GM18508 (cell line): ENCODE data around the gene ZNF10.
A peak's percentile ranks its signal among the peaks of the same experiment; 100 is the strongest.

ENCODE experiments used
- ATAC-seq: cut with Tn5 transposase; IDR thresholded peaks from one replicate; pipeline ENCODE4 v1.9.1; 2021; ENCODE audit warnings: moderate number of reproducible peaks; ENCODE audit not compliant: insufficient read depth, unreplicated experiment

The ZNF10 gene

GRCh38 chr12:133130038-133130807, at the start of gene ZNF10, which contains the start of gene ZNF891:
TSS of gene ZNF10 (plus strand) at chr12:133130627. CDS start at chr12:133144493, 13,866 bp downstream.
TSS of gene ZNF891 (minus strand) at chr12:133130274. CDS start at chr12:133121918, 8,356 bp downstream.
- peak; percentile 91 for ATAC-seq

GRCh38 chr12:133081159-133081780, 49.2 kb upstream of the ZNF10 start:
- no peak for ATAC-seq

- ATAC-seq = no peak
Observed at GRCh38 chr12:133083345-133083744, 47.1 kb upstream of the ZNF10 start.

GRCh38 chr12:133105620-133106019, 24.8 kb upstream of the ZNF10 start:
- no peak for ATAC-seq

GRCh38 chr12:133106253-133106652, 24.2 kb upstream of the ZNF10 start:
- no peak for ATAC-seq

- ATAC-seq = no peak
Observed at GRCh38 chr12:133107121-133107520, 23.3 kb upstream of the ZNF10 start.

- ATAC-seq = no peak
Observed at GRCh38 chr12:133108150-133108549, 22.3 kb upstream of the ZNF10 start.

- no peak for ATAC-seq
Observed at GRCh38 chr12:133120385-133121191, 9.8 kb upstream of the ZNF10 start.

- no peak for ATAC-seq
Observed at GRCh38 chr12:133124674-133125073, 5.8 kb upstream of the ZNF10 start.

GRCh38 chr12:133129368-133130037, 924 bp upstream of the ZNF10 start:
- ATAC-seq = no peak

GRCh38 chr12:133130808-133131128, 341 bp downstream of the ZNF10 start:
- ATAC-seq = no peak

- ATAC-seq = no peak
Observed at GRCh38 chr12:133135747-133136146, 5.3 kb downstream of the ZNF10 start.

GRCh38 chr12:133145981-133146380, 15.6 kb downstream of the ZNF10 start:
- no peak for ATAC-seq

- ATAC-seq = no peak
Observed at GRCh38 chr12:133156125-133156690, 25.8 kb downstream of the ZNF10 start.

GRCh38 chr12:133165776-133166175, 35.3 kb downstream of the ZNF10 start:
- ATAC-seq = no peak

GRCh38 chr12:133172491-133172890, 42.1 kb downstream of the ZNF10 start:
- no peak for ATAC-seq

GRCh38 chr12:133174901-133175300, 44.5 kb downstream of the ZNF10 start:
- no peak for ATAC-seq

GRCh38 chr12:133180669-133181068, 50.2 kb downstream of the ZNF10 start:
- ATAC-seq = no peak

GRCh38 chr12:133181238-133181959, 51.0 kb downstream of the ZNF10 start, which contains the start of gene ZNF268:
TSS of gene ZNF268 (plus strand) at chr12:133181495. CDS start at chr12:133181998, 503 bp downstream.
- ATAC-seq = peak; percentile 71
